ENCODE measurements around the gene ACSL6. TPM values are rescaled to one million over a fixed set of nuclear protein-coding genes. Genes with fewer than 3 reads are reported as not detected.
A peak's percentile ranks its signal among the peaks of the same experiment; 100 is the strongest.

The ACSL6 gene
- total and polyA plus RNA-seq, 3 experiments from 2014 or later = 20.7 to 22.7 (median 21.8) TPM

DNA sequence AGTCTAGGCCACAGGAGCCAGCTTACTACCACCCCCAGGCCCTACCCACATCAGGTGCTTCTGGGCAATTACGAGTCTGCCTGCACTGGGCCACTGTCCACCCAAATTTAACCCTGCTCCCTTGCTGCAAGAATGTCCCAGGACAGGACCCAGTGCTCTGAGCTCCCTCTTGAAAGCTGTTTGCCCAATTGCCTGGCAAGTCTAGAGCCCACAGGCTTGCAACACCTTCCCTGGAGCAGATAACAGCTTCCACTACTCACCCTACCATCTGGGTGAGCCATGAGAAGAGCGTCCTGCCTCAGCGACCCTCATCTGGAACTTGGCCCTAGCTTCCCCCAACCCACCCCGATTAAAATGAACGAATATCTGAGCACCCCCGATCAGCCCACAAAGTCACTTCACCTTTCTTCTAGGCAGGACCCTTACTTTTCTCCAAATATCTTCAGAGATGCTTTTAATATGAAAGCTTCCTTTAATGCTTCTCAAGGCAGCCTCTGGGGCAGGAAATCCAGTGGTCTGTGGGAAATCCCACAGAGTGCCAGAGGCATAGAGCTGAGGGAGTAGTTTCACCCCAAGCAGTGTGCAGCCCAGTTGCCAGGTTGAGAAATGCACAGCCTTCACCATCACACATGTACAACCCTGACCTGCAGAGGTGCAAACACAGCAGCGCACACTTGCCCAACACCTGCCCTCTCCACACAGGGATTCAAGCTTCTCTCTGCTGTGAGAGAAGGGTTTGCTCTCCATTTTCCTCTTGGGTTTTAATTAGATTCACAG, 10.6 kb downstream of the ACSL6 start:
- peak overlapping the region in 6 of 7 donors; percentile 38 to 71 (median 64) for H3K4me3 Mint-ChIP-seq
- peak overlapping the region; percentile 4 to 88 (median 34) for H3K27ac Mint-ChIP-seq
- Histone ChIP-seq H3K4me1 (ENCODE audit: insufficient read depth, low read length) (peaks cover 67% of the 10 kb centered on the region), H3K27me3 (ENCODE audit: insufficient read depth, low read length, poor library complexity, severe bottlenecking) (no peaks in the 10 kb centered on the region), H3K4me3 (ENCODE audit: low read length) (peak overlapping the region; percentile 33), H3K36me3 (ENCODE audit: insufficient read depth, low read length) (no peaks in the 10 kb centered on the region), H3K9me3 (ENCODE audit: low read length) (no peaks in the 10 kb centered on the region), H3K27ac (ENCODE audit: low read depth, low read length) (no peak overlapping the region)
- peaks cover 48 to 64% (median 63%) of the 10 kb centered on the region in 3 donors for H3K4me1 Mint-ChIP-seq
- POLR2A ChIA-PET = interaction anchor here (0.5 to 1.2 kb wide), 6 partner anchors 9 to 26 kb away, joined by 3 to 6 read pairs (median 3); partner anchors contain the start of gene ACSL6
- CTCF ChIA-PET = interaction anchor here (0.7 to 13.3 kb wide), 5 partner anchors 9 to 411 kb away, joined by 3 to 157 read pairs (median 4); no protein-coding TSS in a partner anchor
- no peaks in the 10 kb centered on the region for H3K9me3 Mint-ChIP-seq
- peaks cover 0 to 1% of the 10 kb centered on the region in 2 donors for H3K27me3 Mint-ChIP-seq
- DNase-seq = peak; percentile 22 to 75 (median 44)
- H3K36me3 Mint-ChIP-seq = no peaks in the 10 kb centered on the region

DNA sequence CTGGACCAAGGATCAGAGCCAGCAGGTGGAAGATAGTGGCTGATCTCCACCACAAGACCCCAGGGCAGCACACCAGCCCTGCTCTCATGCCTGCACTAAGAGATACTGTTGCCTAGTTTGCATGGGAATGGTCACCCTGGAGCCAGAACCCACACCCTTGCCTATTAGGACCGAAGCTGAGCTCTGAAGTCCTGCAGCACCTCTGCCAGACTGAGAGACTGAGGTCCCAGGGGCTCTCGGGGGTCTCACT, 11.3 kb downstream of the ACSL6 start:
- Mint-ChIP-seq H3K4me1 (peaks cover 48 to 67% (median 63%) of the 10 kb centered on the region in 3 donors), H3K27ac (peak overlapping the region in 3 of 8 donors; percentile 12 to 75 (median 17)), H3K27me3 (peaks cover 0 to 1% of the 10 kb centered on the region in 2 donors), H3K4me3 (peak overlapping the region in 3 of 7 donors; percentile 54 to 67 (median 60)), H3K9me3 (no peaks in the 10 kb centered on the region), H3K36me3 (no peaks in the 10 kb centered on the region)
- Histone ChIP-seq H3K4me1 (ENCODE audit: insufficient read depth, low read length) (peaks cover 71% of the 10 kb centered on the region), H3K36me3 (ENCODE audit: insufficient read depth, low read length) (no peaks in the 10 kb centered on the region), H3K4me3 (ENCODE audit: low read length) (no peak overlapping the region), H3K27ac (ENCODE audit: low read depth, low read length) (no peak overlapping the region), H3K27me3 (ENCODE audit: insufficient read depth, low read length, poor library complexity, severe bottlenecking) (no peaks in the 10 kb centered on the region), H3K9me3 (ENCODE audit: low read length) (no peaks in the 10 kb centered on the region)
- ChIA-PET POLR2A (interaction anchor here (0.5 to 1.2 kb wide), 2 partner anchors 11 to 27 kb away, joined by 3 to 6 read pairs; partner anchors contain the start of gene ACSL6), CTCF (interaction anchor here (1.1 to 13.3 kb wide), 3 partner anchors 8 to 411 kb away, joined by 4 to 157 read pairs (median 12); no protein-coding TSS in a partner anchor)
- DNase-seq = no peak

DNA sequence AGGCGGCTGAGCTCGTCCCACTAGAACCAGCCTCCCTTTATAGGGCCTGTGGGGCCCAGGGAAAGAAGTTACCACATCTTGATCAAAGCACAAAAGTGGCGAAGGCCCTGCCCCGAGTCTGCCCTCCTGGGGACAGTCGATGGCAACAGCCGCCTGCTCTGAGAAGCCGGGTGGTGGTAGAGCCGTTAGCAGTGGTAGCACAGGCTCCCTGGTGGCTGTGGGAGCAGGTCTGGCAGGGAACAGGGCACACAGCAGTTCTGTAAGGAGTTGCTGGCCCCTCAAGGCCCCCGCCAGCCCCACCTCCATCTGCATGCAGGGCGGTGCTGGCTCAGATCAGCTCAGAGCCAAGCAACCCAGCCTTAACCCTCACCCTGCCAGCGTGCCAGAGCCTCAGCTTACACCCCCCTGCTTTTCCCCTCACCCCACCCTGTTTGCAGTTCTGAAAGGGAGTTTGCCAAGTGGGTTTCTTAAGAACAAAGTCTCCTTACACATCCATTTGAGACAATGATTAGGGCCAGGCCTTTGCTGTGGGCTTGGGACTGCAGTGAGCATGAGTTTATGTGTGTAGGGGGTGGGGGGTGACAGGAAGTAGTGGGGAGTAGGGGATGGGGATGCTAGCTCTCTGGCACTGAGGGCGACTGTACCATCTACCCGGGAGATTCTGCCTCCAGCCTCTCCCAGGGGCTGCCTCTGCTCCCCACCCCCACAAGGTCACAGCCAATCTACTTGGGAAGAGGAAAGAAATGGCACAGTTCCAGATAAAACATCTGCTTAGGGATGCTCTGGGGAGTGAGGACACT, 11.8 kb downstream of the ACSL6 start:
- ChIA-PET CTCF (interaction anchor here (1.2 to 13.3 kb wide), 3 partner anchors 8 to 410 kb away, joined by 4 to 157 read pairs (median 12); partner anchors contain the start of gene ACSL6), POLR2A (interaction anchor here (1.1 kb wide), 1 partner anchor 8 kb away, joined by 3 read pairs; no protein-coding TSS in a partner anchor)
- Histone ChIP-seq H3K9me3 (ENCODE audit: low read length) (no peaks in the 10 kb centered on the region), H3K27ac (ENCODE audit: low read depth, low read length) (no peak overlapping the region), H3K4me3 (ENCODE audit: low read length) (no peak overlapping the region), H3K36me3 (ENCODE audit: insufficient read depth, low read length) (no peaks in the 10 kb centered on the region), H3K4me1 (ENCODE audit: insufficient read depth, low read length) (peaks cover 71% of the 10 kb centered on the region), H3K27me3 (ENCODE audit: insufficient read depth, low read length, poor library complexity, severe bottlenecking) (no peaks in the 10 kb centered on the region)
- Mint-ChIP-seq H3K9me3 (no peaks in the 10 kb centered on the region), H3K4me1 (peaks cover 48 to 67% (median 63%) of the 10 kb centered on the region in 3 donors), H3K27ac (peak overlapping the region in 1 of 8 donors; percentile 17), H3K27me3 (peaks cover 0 to 1% of the 10 kb centered on the region in 2 donors), H3K36me3 (no peaks in the 10 kb centered on the region), H3K4me3 (peak overlapping the region in 1 of 7 donors; percentile 15)
- no peak for DNase-seq

DNA sequence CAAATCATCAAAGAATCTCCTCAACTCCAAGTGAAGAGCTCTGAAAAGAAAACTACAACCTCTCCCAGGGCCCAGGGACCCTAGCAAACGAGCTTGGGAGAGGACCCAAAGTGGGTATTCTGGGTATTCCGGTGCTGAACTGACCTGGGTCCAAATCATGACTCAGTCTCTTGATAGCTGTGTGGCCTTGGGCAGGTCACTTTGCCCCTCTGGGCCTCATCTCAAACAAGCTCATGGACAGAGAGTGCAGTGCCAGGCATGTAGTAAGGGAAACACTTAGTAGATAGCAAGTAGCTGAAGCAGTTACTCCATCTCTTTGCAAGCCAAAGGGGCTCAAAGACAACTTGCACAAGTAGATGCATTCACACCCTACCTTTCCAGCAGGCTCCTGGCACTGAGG, 12.4 kb downstream of the ACSL6 start:
- DNase-seq = no peak
- Histone ChIP-seq H3K27ac (ENCODE audit: low read depth, low read length) (no peak overlapping the region), H3K4me3 (ENCODE audit: low read length) (no peak overlapping the region), H3K27me3 (ENCODE audit: insufficient read depth, low read length, poor library complexity, severe bottlenecking) (no peaks in the 10 kb centered on the region), H3K9me3 (ENCODE audit: low read length) (no peaks in the 10 kb centered on the region), H3K36me3 (ENCODE audit: insufficient read depth, low read length) (no peaks in the 10 kb centered on the region), H3K4me1 (ENCODE audit: insufficient read depth, low read length) (peaks cover 71% of the 10 kb centered on the region)
- H3K27me3 Mint-ChIP-seq = peaks cover 0 to 1% of the 10 kb centered on the region in 2 donors
- no peaks in the 10 kb centered on the region for H3K9me3 Mint-ChIP-seq
- H3K36me3 Mint-ChIP-seq = no peaks in the 10 kb centered on the region
- peak overlapping the region in 3 of 8 donors; percentile 32 to 59 (median 56) for H3K27ac Mint-ChIP-seq
- POLR2A ChIA-PET = interaction anchor here (1.1 kb wide), 1 partner anchor 8 kb away, joined by 3 read pairs; no protein-coding TSS in a partner anchor
- CTCF ChIA-PET = interaction anchor here (1.2 to 13.3 kb wide), 3 partner anchors 9 to 410 kb away, joined by 4 to 157 read pairs (median 12); partner anchors contain the start of gene ACSL6
- peaks cover 48 to 67% (median 63%) of the 10 kb centered on the region in 3 donors for H3K4me1 Mint-ChIP-seq
- no peak overlapping the region for H3K4me3 Mint-ChIP-seq

DNA sequence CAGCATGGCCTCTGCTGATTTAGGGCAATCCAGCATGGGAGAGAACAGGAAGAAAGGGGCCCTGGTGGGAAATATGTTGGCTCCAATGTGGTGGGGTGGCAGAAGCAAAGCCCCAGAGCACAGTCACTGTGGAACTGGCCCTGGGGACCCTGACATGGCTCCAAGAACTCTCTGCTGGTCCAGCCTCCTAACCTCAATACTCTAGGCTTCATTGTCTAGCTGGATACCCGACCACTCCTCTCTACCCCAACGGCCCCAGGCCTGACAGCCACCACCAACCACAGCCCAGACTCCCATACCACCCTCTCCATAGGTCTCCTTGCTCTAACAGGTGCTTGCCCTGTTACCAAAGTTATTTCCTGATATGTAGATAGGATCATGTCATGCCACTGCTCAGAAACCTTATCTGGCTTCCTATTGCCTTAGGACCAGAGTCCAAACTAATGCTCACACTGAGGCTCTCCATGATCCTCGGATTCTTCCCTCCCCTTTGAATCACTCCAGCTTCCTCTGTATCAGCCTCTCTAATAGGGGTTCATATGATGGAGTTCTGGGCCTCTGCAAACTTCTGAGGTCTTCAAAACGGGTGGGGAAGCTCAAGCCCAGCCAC, 12.9 kb downstream of the ACSL6 start:
- no peak overlapping the region for H3K27ac ChIP-seq (ENCODE audit: low read depth, low read length)
- H3K4me1 ChIP-seq (ENCODE audit: insufficient read depth, low read length) = peaks cover 71% of the 10 kb centered on the region
- ChIA-PET CTCF (interaction anchor here (1.2 to 13.3 kb wide), 3 partner anchors 9 to 409 kb away, joined by 4 to 157 read pairs (median 12); partner anchors contain the start of gene ACSL6), POLR2A (interaction anchor here (1.1 kb wide), 1 partner anchor 9 kb away, joined by 3 read pairs; no protein-coding TSS in a partner anchor)
- Mint-ChIP-seq H3K9me3 (no peaks in the 10 kb centered on the region), H3K36me3 (no peaks in the 10 kb centered on the region), H3K27ac (peak overlapping the region in 6 of 8 donors; percentile 5 to 84 (median 44)), H3K4me3 (no peak overlapping the region), H3K27me3 (peaks cover 0 to 1% of the 10 kb centered on the region in 2 donors), H3K4me1 (peaks cover 48 to 67% (median 63%) of the 10 kb centered on the region in 3 donors)
- no peaks in the 10 kb centered on the region for H3K36me3 ChIP-seq (ENCODE audit: insufficient read depth, low read length)
- no peak overlapping the region for H3K4me3 ChIP-seq (ENCODE audit: low read length)
- no peaks in the 10 kb centered on the region for H3K27me3 ChIP-seq (ENCODE audit: insufficient read depth, low read length, poor library complexity, severe bottlenecking)
- no peaks in the 10 kb centered on the region for H3K9me3 ChIP-seq (ENCODE audit: low read length)
- no peak for DNase-seq

DNA sequence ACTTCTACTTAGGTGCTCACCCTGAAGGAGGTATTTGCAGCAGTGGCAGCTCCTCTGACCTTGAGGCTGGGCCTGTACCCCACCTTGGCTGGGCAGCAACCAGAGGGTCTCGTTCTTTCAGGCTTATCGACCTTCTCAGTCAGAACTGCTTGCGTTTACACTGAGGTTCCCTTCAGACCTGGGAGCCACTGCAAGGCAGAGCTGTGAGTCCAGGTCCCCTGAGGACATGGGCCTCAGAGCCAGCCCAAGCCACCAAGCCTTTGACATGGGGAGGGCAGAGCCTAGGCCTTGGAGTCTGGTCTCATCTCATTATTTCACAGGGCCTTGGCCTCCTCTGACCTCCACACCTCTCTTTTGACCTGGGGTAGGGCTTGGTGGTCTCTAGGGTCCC, 13.7 kb downstream of the ACSL6 start:
- CTCF ChIA-PET = interaction anchor here (2.0 kb wide), 1 partner anchor 9 kb away, joined by 12 read pairs; no protein-coding TSS in a partner anchor
- H3K4me1 ChIP-seq (ENCODE audit: insufficient read depth, low read length) = peaks cover 64% of the 10 kb centered on the region
- H3K27ac ChIP-seq (ENCODE audit: low read depth, low read length) = no peak overlapping the region

DNA sequence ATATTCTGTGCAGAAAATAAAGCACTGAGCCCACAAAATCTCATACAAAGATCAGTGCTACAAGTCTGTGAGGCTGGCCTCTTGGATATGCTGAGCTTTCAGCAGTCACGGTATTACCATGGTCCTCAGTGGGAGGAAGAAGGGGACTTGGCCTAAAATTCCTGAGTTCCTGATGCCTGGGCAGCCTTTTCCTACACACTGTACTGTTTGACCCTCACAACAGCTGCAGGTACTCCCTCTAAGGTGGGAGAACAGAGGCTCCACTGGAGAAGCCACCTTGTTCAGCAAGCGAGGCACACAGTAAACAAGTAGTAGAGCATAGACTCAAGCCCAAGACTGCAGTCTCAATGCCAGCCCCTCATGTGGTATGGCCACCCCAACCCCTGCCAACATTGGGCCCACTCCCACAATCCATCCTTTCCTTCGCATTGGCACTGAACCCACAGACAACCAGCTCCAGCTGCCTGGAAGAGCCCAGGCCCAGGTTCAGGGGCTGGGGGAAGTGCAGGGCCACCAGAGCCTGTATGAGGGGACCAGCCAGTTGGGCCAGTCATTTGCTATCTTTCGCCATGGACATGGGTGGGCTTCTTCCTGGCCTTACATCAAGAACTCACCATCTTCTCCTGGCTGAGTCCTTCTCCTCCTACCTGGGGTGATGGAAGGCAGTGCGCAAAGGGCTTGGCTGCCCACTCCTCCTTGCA, 14.3 kb downstream of the ACSL6 start:
- no peaks in the 10 kb centered on the region for H3K9me3 Mint-ChIP-seq
- no peaks in the 10 kb centered on the region for H3K27me3 Mint-ChIP-seq
- no peak overlapping the region for H3K27ac ChIP-seq (ENCODE audit: low read depth, low read length)
- no peak overlapping the region for H3K4me3 Mint-ChIP-seq
- H3K36me3 Mint-ChIP-seq = peaks cover 0 to 2% (median 0%) of the 10 kb centered on the region in 3 donors
- POLR2A ChIA-PET = interaction anchor here (0.6 to 1.2 kb wide), 2 partner anchors 10 to 175 kb away, joined by 3 to 4 read pairs; no protein-coding TSS in a partner anchor
- H3K4me3 ChIP-seq (ENCODE audit: low read length) = no peak overlapping the region
- no peaks in the 10 kb centered on the region for H3K9me3 ChIP-seq (ENCODE audit: low read length)
- H3K27ac Mint-ChIP-seq = peak overlapping the region in 2 of 8 donors; percentile 36 to 45
- H3K36me3 ChIP-seq (ENCODE audit: insufficient read depth, low read length) = no peaks in the 10 kb centered on the region
- CTCF ChIA-PET = interaction anchor here (0.9 to 2.0 kb wide), 3 partner anchors 10 to 396 kb away, joined by 3 to 12 read pairs (median 4); no protein-coding TSS in a partner anchor
- peaks cover 59% of the 10 kb centered on the region for H3K4me1 ChIP-seq (ENCODE audit: insufficient read depth, low read length)
- DNase-seq = no peak
- peaks cover 40 to 58% (median 55%) of the 10 kb centered on the region in 3 donors for H3K4me1 Mint-ChIP-seq
- H3K27me3 ChIP-seq (ENCODE audit: insufficient read depth, low read length, poor library complexity, severe bottlenecking) = no peaks in the 10 kb centered on the region

More for the DNA sequence above, 13.7 kb downstream of the ACSL6 start:
- DNase-seq = no peak
- POLR2A ChIA-PET = no interaction called here
- H3K36me3 ChIP-seq (ENCODE audit: insufficient read depth, low read length) = no peaks in the 10 kb centered on the region
- Mint-ChIP-seq H3K27me3 (no peaks in the 10 kb centered on the region), H3K27ac (no peak overlapping the region), H3K4me3 (no peak overlapping the region), H3K4me1 (peaks cover 45 to 64% (median 61%) of the 10 kb centered on the region in 3 donors), H3K36me3 (peaks cover 0 to 2% (median 0%) of the 10 kb centered on the region in 3 donors), H3K9me3 (no peaks in the 10 kb centered on the region)
- no peaks in the 10 kb centered on the region for H3K9me3 ChIP-seq (ENCODE audit: low read length)
- H3K4me3 ChIP-seq (ENCODE audit: low read length) = no peak overlapping the region
- no peaks in the 10 kb centered on the region for H3K27me3 ChIP-seq (ENCODE audit: insufficient read depth, low read length, poor library complexity, severe bottlenecking)

Data from CD8-positive, alpha-beta memory T cell (primary cell).